ENCODE results near the gene ODF4.

The ODF4 gene

GRCh38 chr17:8320990-8321389 lies 18.6 kb upstream of the ODF4 start:
- DNase-seq: no peak
- H3K27ac ChIP-seq: no peak overlapping the region
- peaks cover 11% of the 10 kb centered on the region for H3K27me3 ChIP-seq (replicated peaks)
- in situ Hi-C loops (cut with HindIII; ENCODE audit: low pct_ligation_motif_present, low sequenced_read_pairs): no loop called here
- TF ChIP-seq, protein P1, sequence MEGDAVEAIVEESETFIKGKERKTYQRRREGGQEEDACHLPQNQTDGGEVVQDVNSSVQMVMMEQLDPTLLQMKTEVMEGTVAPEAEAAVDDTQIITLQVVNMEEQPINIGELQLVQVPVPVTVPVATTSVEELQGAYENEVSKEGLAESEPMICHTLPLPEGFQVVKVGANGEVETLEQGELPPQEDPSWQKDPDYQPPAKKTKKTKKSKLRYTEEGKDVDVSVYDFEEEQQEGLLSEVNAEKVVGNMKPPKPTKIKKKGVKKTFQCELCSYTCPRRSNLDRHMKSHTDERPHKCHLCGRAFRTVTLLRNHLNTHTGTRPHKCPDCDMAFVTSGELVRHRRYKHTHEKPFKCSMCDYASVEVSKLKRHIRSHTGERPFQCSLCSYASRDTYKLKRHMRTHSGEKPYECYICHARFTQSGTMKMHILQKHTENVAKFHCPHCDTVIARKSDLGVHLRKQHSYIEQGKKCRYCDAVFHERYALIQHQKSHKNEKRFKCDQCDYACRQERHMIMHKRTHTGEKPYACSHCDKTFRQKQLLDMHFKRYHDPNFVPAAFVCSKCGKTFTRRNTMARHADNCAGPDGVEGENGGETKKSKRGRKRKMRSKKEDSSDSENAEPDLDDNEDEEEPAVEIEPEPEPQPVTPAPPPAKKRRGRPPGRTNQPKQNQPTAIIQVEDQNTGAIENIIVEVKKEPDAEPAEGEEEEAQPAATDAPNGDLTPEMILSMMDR (IDR thresholded peaks at IDR 0.05; ENCODE audit: low read depth, low read length, missing control alignments): no peak
- no peaks in the 10 kb centered on the region for H3K36me3 ChIP-seq (replicated peaks)
- no peak overlapping the region for H3K4me3 ChIP-seq (ENCODE audit: low read depth, low read length)

DNA sequence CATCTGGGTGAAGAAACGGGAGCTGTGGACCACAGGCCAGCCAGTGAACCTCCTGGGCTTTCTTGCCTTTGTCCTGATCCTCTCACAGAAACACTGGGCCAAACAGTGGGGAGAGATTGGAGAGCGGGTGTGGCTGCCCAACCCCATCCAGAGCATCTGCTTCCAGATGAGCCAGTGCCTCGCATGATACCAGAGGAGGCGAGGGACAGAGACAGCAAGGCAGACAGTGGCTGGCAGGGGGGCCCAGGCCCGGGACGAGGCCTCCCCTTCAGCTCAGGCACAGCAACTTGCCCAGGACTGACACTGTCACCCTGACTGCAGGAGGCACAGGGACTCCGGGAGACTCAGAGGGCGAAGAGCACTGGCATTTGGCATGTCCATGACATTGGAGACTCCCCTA lies 17.6 kb upstream of the ODF4 start:
- Histone ChIP-seq H3K4me3 (ENCODE audit: low read depth, low read length) (no peak overlapping the region), H3K27ac (no peak overlapping the region), H3K27me3 (replicated peaks) (peaks cover 3% of the 10 kb centered on the region), H3K36me3 (replicated peaks) (no peaks in the 10 kb centered on the region)
- DNase-seq: no peak
- TF ChIP-seq, protein P1 (IDR thresholded peaks at IDR 0.05; ENCODE audit: low read depth, low read length, missing control alignments): no peak
- in situ Hi-C loops (cut with HindIII; ENCODE audit: low pct_ligation_motif_present, low sequenced_read_pairs): no loop called here

DNA sequence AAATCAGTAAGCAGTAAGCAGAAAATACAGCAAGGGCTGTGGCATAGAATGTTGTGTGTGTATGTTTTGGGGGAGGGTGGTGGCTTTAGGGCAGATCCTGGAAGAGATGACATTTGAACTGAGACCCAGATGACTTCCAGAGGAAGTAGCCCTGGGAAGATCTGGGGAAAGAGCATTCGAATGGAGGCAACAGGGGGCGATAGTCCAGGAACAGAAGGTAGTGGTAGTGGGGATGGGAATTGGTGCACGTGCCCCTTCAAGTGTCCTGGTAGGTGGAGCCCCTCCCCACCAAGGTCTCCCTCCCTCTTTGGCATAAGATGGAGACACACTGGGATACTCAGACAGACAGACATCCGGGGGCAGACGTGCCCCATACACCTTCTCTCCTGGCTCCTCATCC lies 15.5 kb upstream of the ODF4 start:
- no peaks in the 10 kb centered on the region for H3K36me3 ChIP-seq (replicated peaks)
- no peaks in the 10 kb centered on the region for H3K27me3 ChIP-seq (replicated peaks)
- in situ Hi-C loops (cut with HindIII; ENCODE audit: low pct_ligation_motif_present, low sequenced_read_pairs): no loop called here
- DNase-seq: no peak
- TF ChIP-seq, protein P1 (IDR thresholded peaks at IDR 0.05; ENCODE audit: low read depth, low read length, missing control alignments): peak; percentile 17
- no peak overlapping the region for H3K4me3 ChIP-seq (ENCODE audit: low read depth, low read length)
- no peak overlapping the region for H3K27ac ChIP-seq

GRCh38 chr17:8324923-8325322 lies 14.7 kb upstream of the ODF4 start:
- TF ChIP-seq, protein P1 (IDR thresholded peaks at IDR 0.05; ENCODE audit: low read depth, low read length, missing control alignments): no peak
- Histone ChIP-seq H3K27me3 (replicated peaks) (no peaks in the 10 kb centered on the region), H3K4me3 (ENCODE audit: low read depth, low read length) (no peak overlapping the region), H3K36me3 (replicated peaks) (no peaks in the 10 kb centered on the region), H3K27ac (no peak overlapping the region)
- DNase-seq: no peak
- in situ Hi-C loops (cut with HindIII; ENCODE audit: low pct_ligation_motif_present, low sequenced_read_pairs): no loop called here

GRCh38 chr17:8326511-8327302 lies 12.9 kb upstream of the ODF4 start:
- no peak for DNase-seq

More at GRCh38 chr17:8326511-8327302, 12.9 kb upstream of the ODF4 start:
- Histone ChIP-seq H3K4me3 (ENCODE audit: low read depth, low read length) (peak overlapping the region; percentile 65), H3K27me3 (replicated peaks) (no peaks in the 10 kb centered on the region), H3K27ac (no peak overlapping the region), H3K36me3 (replicated peaks) (no peaks in the 10 kb centered on the region)
- in situ Hi-C loops (cut with HindIII; ENCODE audit: low pct_ligation_motif_present, low sequenced_read_pairs): no loop called here
- TF ChIP-seq, protein P1 (IDR thresholded peaks at IDR 0.05; ENCODE audit: low read depth, low read length, missing control alignments): no peak

Data from brain microvascular endothelial cell (primary cell).